GM19463 (cell line): ENCODE measurements around the gene NSMCE3.
"Not testable (repeated sequence)": the region's sequence is repeated elsewhere in the genome, so short reads cannot be mapped to it uniquely, and the experiment has no call there.

Experiments
- ATAC-seq: cut with Tn5 transposase; IDR thresholded peaks from one replicate; pipeline ENCODE4 v1.9.1; 2021; ENCODE audit warnings: mild to moderate bottlenecking, moderate library complexity; ENCODE audit not compliant: unreplicated experiment

The NSMCE3 gene

GRCh38 chr15:29270169-29270955 lies 740 bp upstream of the NSMCE3 start:
- peak; percentile 21 for ATAC-seq

GRCh38 chr15:29268706-29269484 lies 727 bp downstream of the NSMCE3 start:
- peak; percentile 16 for ATAC-seq

GRCh38 chr15:29266052-29266582 lies 3.5 kb downstream of the NSMCE3 start:
- no peak for ATAC-seq

GRCh38 chr15:29263289-29263688 lies 6.3 kb downstream of the NSMCE3 start:
- no peak for ATAC-seq

GRCh38 chr15:29262738-29263137 lies 6.9 kb downstream of the NSMCE3 start:
- ATAC-seq, result no peak

- ATAC-seq, result no peak
These were observed 8.7 kb downstream of the NSMCE3 start for GRCh38 chr15:29260896-29261295.

GRCh38 chr15:29259233-29259632 lies 10.4 kb downstream of the NSMCE3 start:
- ATAC-seq, result no peak

GRCh38 chr15:29252234-29252633 lies 17.4 kb downstream of the NSMCE3 start:
- no peak for ATAC-seq

GRCh38 chr15:29244544-29244943 lies 25.1 kb downstream of the NSMCE3 start:
- ATAC-seq, result no peak

- no peak for ATAC-seq
These were observed 25.5 kb downstream of the NSMCE3 start for GRCh38 chr15:29244123-29244522.

GRCh38 chr15:29242456-29243242 lies 27.0 kb downstream of the NSMCE3 start:
- no peak for ATAC-seq

- ATAC-seq, result no peak
These were observed 28.4 kb downstream of the NSMCE3 start for GRCh38 chr15:29241207-29241606.

GRCh38 chr15:29239395-29239794 lies 30.2 kb downstream of the NSMCE3 start:
- ATAC-seq, result no peak

GRCh38 chr15:29233566-29233965 lies 36.1 kb downstream of the NSMCE3 start:
- ATAC-seq, result no peak

- no peak for ATAC-seq
These were observed 43.0 kb downstream of the NSMCE3 start for GRCh38 chr15:29226436-29227208.

- ATAC-seq, result no peak
These were observed 43.9 kb downstream of the NSMCE3 start for GRCh38 chr15:29225534-29226234.

- not testable (repeated sequence) for ATAC-seq
These were observed 44.6 kb downstream of the NSMCE3 start for GRCh38 chr15:29224987-29225363.

GRCh38 chr15:29224235-29224986 lies 45.2 kb downstream of the NSMCE3 start:
- ATAC-seq, result not testable (repeated sequence)

- ATAC-seq, result no peak
These were observed 46.0 kb downstream of the NSMCE3 start for GRCh38 chr15:29223640-29224039.
